H1 (cell line): ENCODE results near the gene KRTAP4-1. TPM values are rescaled to one million over a fixed set of nuclear protein-coding genes. Genes with fewer than 3 reads are reported as not detected.
A peak's percentile ranks its signal among the peaks of the same experiment; 100 is the strongest.
"Not testable (repeated sequence)": the region's sequence is repeated elsewhere in the genome, so short reads cannot be mapped to it uniquely, and the experiment has no call there.

Experiments used
- CTCF ChIA-PET: fragments of 300-600 bp; sonication (Branson Sonifier 250); formaldehyde crosslinking; loops from one replicate; lab custom pipeline; 2021; ENCODE audit not compliant: partially characterized antibody; lab: Charles Lee
- POLR2A ChIA-PET: fragments of 300-600 bp; sonication (Branson Sonifier 250); formaldehyde crosslinking; loops from one replicate; lab custom pipeline; 2021; ENCODE audit warnings: inconsistent platforms; ENCODE audit not compliant: partially characterized antibody; lab: Charles Lee
- DNase-seq, 2 experiments: peaks; one replicate each; pipeline versions ENCODE4 v3.0.0 to v3.0.0-alpha.2; 2010 to 2022; ENCODE audit warnings: low spot score in 2 of 2, low read depth in 1 of 2, mixed read lengths in 1 of 2
- FAIRE-seq: peaks from 2 replicates; lab custom pipeline; 2011; peaks lifted over from hg19 to GRCh38; lab: Jason Lieb, UNC
- H2AFZ ChIP-seq: 2 replicates; pipeline ENCODE4 v1.8.1; 2012; ENCODE audit warnings: low read length, inconsistent platforms
- H2AK5ac ChIP-seq: 2 replicates; pipeline ENCODE4 v1.6.1; 2013; ENCODE audit warnings: low read depth, low read length
- H2BK120ac ChIP-seq: replicated peaks from 2 replicates; pipeline ENCODE3; 2013; ENCODE audit warnings: low read depth, low read length, inconsistent platforms
- H2BK12ac ChIP-seq: 2 replicates; pipeline ENCODE4 v1.6.1; 2013; ENCODE audit warnings: low read depth, low read length
- H2BK15ac ChIP-seq: 2 replicates; pipeline ENCODE4 v1.6.1; 2013; ENCODE audit warnings: low read length
- H2BK20ac ChIP-seq: 2 replicates; pipeline ENCODE4 v1.6.1; 2013; ENCODE audit warnings: low read length
- H2BK5ac ChIP-seq: 2 replicates; pipeline ENCODE4 v1.6.1; 2013; ENCODE audit warnings: low read depth, low read length
- H3K14ac ChIP-seq: 2 replicates; pipeline ENCODE4 v1.6.1; 2013; ENCODE audit warnings: inconsistent platforms; ENCODE audit not compliant: insufficient read length
- H3K18ac ChIP-seq: 2 replicates; pipeline ENCODE4 v1.6.1; 2013; ENCODE audit warnings: low read length; ENCODE audit errors: extremely low read depth
- H3K23ac ChIP-seq: 2 replicates; pipeline ENCODE4 v1.6.1; 2013; ENCODE audit warnings: inconsistent platforms; ENCODE audit not compliant: insufficient read length
- H3K23me2 ChIP-seq: 2 replicates; pipeline ENCODE4 v1.6.1; 2013; ENCODE audit warnings: low read depth, low read length
- H3K27ac ChIP-seq: 2 replicates; pipeline ENCODE4 v1.6.1; 2011; ENCODE audit warnings: low read depth, low read length, inconsistent platforms
- H3K27me3 ChIP-seq, 4 experiments: replicated peaks in 1 of 4; 1 replicate in 1 of 4; 2 replicates in 3 of 4; pipeline versions ENCODE4 v1.6.1 to v1.8.1; 2011 to 2013; ENCODE audit warnings: low read length in 3 of 4, mild to moderate bottlenecking in 3 of 4, inconsistent platforms in 2 of 4, mixed read lengths in 2 of 4, moderate library complexity in 1 of 4; ENCODE audit not compliant: control insufficient read depth in 3 of 4, insufficient read depth in 3 of 4; ENCODE audit errors: extremely low read depth in 1 of 4
- H3K36me3 ChIP-seq, 4 experiments: 2 replicates each; pipeline versions ENCODE4 v1.6.1 to v1.8.1; 2011 to 2013; ENCODE audit warnings: mild to moderate bottlenecking in 4 of 4, low read length in 3 of 4, moderate library complexity in 2 of 4, control low read depth in 1 of 4, inconsistent platforms in 1 of 4; ENCODE audit not compliant: insufficient read depth in 4 of 4, control insufficient read depth in 2 of 4
- H3K4ac ChIP-seq: replicated peaks from 2 replicates; pipeline ENCODE3; 2013; ENCODE audit warnings: low read length, low read depth, mixed read lengths, inconsistent platforms; ENCODE audit not compliant: insufficient read length
- H3K4me1 ChIP-seq, 4 experiments: replicated peaks in 1 of 4; 1 replicate in 1 of 4; 2 replicates in 3 of 4; pipeline versions ENCODE4 v1.6.1 to v1.8.1; 2011 to 2013; ENCODE audit warnings: low read length in 3 of 4, inconsistent platforms in 2 of 4, mixed read lengths in 1 of 4; ENCODE audit not compliant: insufficient read depth in 4 of 4, control insufficient read depth in 3 of 4
- H3K4me2 ChIP-seq, 2 experiments: 2 replicates each; pipeline versions ENCODE4 v1.6.1 to v1.8.1; 2011 to 2013; ENCODE audit warnings: low read depth in 2 of 2, low read length in 2 of 2, control low read depth in 1 of 2, inconsistent platforms in 1 of 2, mild to moderate bottlenecking in 1 of 2; ENCODE audit not compliant: insufficient read depth in 1 of 2
- H3K4me3 ChIP-seq, 4 experiments: fragments of 200-600, 300-600 bp in 1 of 4; sonication (generic), shearing (Covaris generic), sonication (Bioruptor Twin) in 1 of 4; 2 replicates each; pipeline versions ENCODE4 v1.5.1 to v1.8.1; 2011 to 2016; ENCODE audit warnings: low read length in 4 of 4, low read depth in 3 of 4, control low read depth in 2 of 4, inconsistent platforms in 2 of 4, mild to moderate bottlenecking in 2 of 4, mixed read lengths in 1 of 4, moderate library complexity in 1 of 4; ENCODE audit not compliant: insufficient read depth in 2 of 4; ENCODE audit errors: extremely low read depth in 1 of 4
- H3K56ac ChIP-seq: replicated peaks from 2 replicates; pipeline ENCODE3; 2013; ENCODE audit warnings: low read depth, mild to moderate bottlenecking, mixed read lengths, low read length, inconsistent platforms; ENCODE audit not compliant: insufficient read length
- H3K79me1 ChIP-seq: 2 replicates; pipeline ENCODE4 v1.6.1; 2013; ENCODE audit warnings: low read depth, low read length, control low read depth
- H3K79me2 ChIP-seq, 2 experiments: 2 replicates each; pipeline versions ENCODE4 v1.6.1 to v1.8.1; 2012 to 2013; ENCODE audit warnings: low read length in 2 of 2, mild to moderate bottlenecking in 2 of 2, inconsistent platforms in 1 of 2; ENCODE audit not compliant: insufficient read depth in 2 of 2, control insufficient read depth in 1 of 2
- H3K9ac ChIP-seq, 4 experiments: replicated peaks in 1 of 4; 1 replicate in 1 of 4; 2 replicates in 3 of 4; pipeline versions ENCODE4 v1.6.1 to v1.8.1; 2011 to 2013; ENCODE audit warnings: low read depth in 3 of 4, low read length in 3 of 4, control low read depth in 2 of 4, mild to moderate bottlenecking in 2 of 4, moderate library complexity in 2 of 4, inconsistent platforms in 1 of 4; ENCODE audit errors: extremely low read depth in 1 of 4
- H3K9me3 ChIP-seq, 2 experiments: 2 replicates each; pipeline versions ENCODE4 v1.6.1 to v1.8.1; 2012 to 2013; ENCODE audit warnings: mild to moderate bottlenecking in 2 of 2, moderate library complexity in 2 of 2, control low read depth in 1 of 2, inconsistent platforms in 1 of 2, low read depth in 1 of 2, low read length in 1 of 2, mixed read lengths in 1 of 2; ENCODE audit not compliant: insufficient read depth in 2 of 2
- H4K20me1 ChIP-seq, 2 experiments: replicated peaks in 1 of 2; 2 replicates each; pipeline versions ENCODE3 to v1.8.1; 2011 to 2013; ENCODE audit warnings: inconsistent platforms in 2 of 2, low read length in 2 of 2, mild to moderate bottlenecking in 1 of 2; ENCODE audit not compliant: insufficient read depth in 2 of 2, control insufficient read depth in 1 of 2
- H4K5ac ChIP-seq: 2 replicates; pipeline ENCODE4 v1.6.1; 2013; ENCODE audit warnings: low read length, low read depth, mixed read lengths, inconsistent platforms; ENCODE audit not compliant: insufficient read length
- H4K8ac ChIP-seq: 2 replicates; pipeline ENCODE4 v1.8.0; 2013; ENCODE audit warnings: mild to moderate bottlenecking, moderate library complexity, low read length, inconsistent platforms; ENCODE audit not compliant: insufficient read depth; ENCODE audit errors: extremely low read depth
- H4K91ac ChIP-seq: replicated peaks from 2 replicates; pipeline ENCODE3; 2013; ENCODE audit warnings: low read length, mixed read lengths, inconsistent platforms; ENCODE audit not compliant: insufficient read length
- BRCA1 ChIP-seq: IDR thresholded peaks from 2 replicates; pipeline ENCODE4 v1.6.1; 2012; ENCODE audit warnings: low read depth, low read length, improper control_type of control experiment
- YY1 ChIP-seq: IDR thresholded peaks from 2 replicates; pipeline ENCODE4 v1.6.1; 2011; ENCODE audit warnings: low read depth, mild to moderate bottlenecking, low read length
- WGBS, 2 experiments: shearing (Covaris generic) in 1 of 2; methylation state at CpG; one replicate each; pipeline versions ENCODE4 v1.1.6 to v1.1.7; 2013 to 2015; ENCODE audit warnings: low lambda C conversion rate in 2 of 2, mixed read lengths in 2 of 2, inconsistent platforms in 1 of 2, low coverage in 1 of 2, missing lambda C conversion rate in 1 of 2; ENCODE audit not compliant: insufficient replicate concordance in 2 of 2, insufficient coverage in 1 of 2, insufficient read length in 1 of 2; ENCODE audit errors: extremely low coverage in 1 of 2, missing lambda C conversion rate in 1 of 2; 5-methylcytosine and 5-hydroxymethylcytosine counted together
- polyA plus RNA-seq, 7 experiments: library from polyadenylated mRNA; depleted of rRNA in 3 of 7; stranded (reverse) in 5 of 7; unstranded in 2 of 7; fragments of >200 nt in 5 of 7; fragments of 200-250 nt in 2 of 7; gene quantifications; 1 replicate in 5 of 7; 2 replicates in 1 of 7; 4 replicates in 1 of 7; pipeline versions ENCODE4 v1.2.1 to v1.2.3, GENCODE V29; 2011 to 2013; ENCODE audit warnings: missing spikeins in 2 of 7, mixed read lengths in 2 of 7
- total RNA-seq: library from RNA; stranded (reverse); fragmentation: NEBNext Ultra II Directional; extraction: Animal tissue kit (Norgen Biotek cat#: 25700); gene quantifications from 2 replicates; pipeline ENCODE4 v1.2.1, GENCODE V29; 2021

Gene KRTAP4-1
- total and polyA plus RNA-seq, 2 of the 8 experiments (the other 6 are each of a cell fraction or from before 2014, with no cell fraction given) = not detected

GRCh38 chr17:41230094-41230493 lies 45.4 kb upstream of the KRTAP4-1 start:
- Histone ChIP-seq H3K79me1 (no peaks in the 10 kb centered on the region), H3K56ac (no peak overlapping the region), H2BK120ac (no peak overlapping the region), H4K8ac (no peak overlapping the region), H3K23me2 (no peaks in the 10 kb centered on the region), H2BK15ac (no peak overlapping the region), H4K91ac (no peak overlapping the region), H2AK5ac (no peak overlapping the region), H3K4ac (no peak overlapping the region), H2BK5ac (no peak overlapping the region), H2AFZ (no peak overlapping the region), H3K36me3 (no peaks in the 10 kb centered on the region), H3K27me3 (no peaks in the 10 kb centered on the region), H3K27ac (no peak overlapping the region), H4K20me1 (no peaks in the 10 kb centered on the region), H3K4me2 (no peak overlapping the region), H3K23ac (no peak overlapping the region), H3K18ac (no peak overlapping the region), H3K14ac (no peak overlapping the region), H3K4me1 (no peaks in the 10 kb centered on the region; a peak in 1 of 7 replicates), H3K9ac (no peak overlapping the region), H2BK20ac (no peak overlapping the region), H3K79me2 (no peaks in the 10 kb centered on the region), H3K9me3 (no peaks in the 10 kb centered on the region), H4K5ac (no peak overlapping the region), H2BK12ac (no peak overlapping the region), H3K4me3 (no peak overlapping the region)
- CTCF ChIA-PET = interaction anchor here (0.8 to 1.3 kb wide), 3 partner anchors 182 to 436 kb away, joined by 3 read pairs; no protein-coding TSS in a partner anchor
- POLR2A ChIA-PET = interaction anchor here (0.6 kb wide), 1 partner anchor 43 kb away, joined by 3 read pairs; no protein-coding TSS in a partner anchor
- DNase-seq (no peak), FAIRE-seq (no peak)
- TF ChIP-seq YY1 (no peak), BRCA1 (no peak)

- H4K20me1 ChIP-seq, H4K91ac ChIP-seq, H3K4me2 ChIP-seq, H2AK5ac ChIP-seq, CTCF ChIA-PET, H3K56ac ChIP-seq, H2BK12ac ChIP-seq, H2BK15ac ChIP-seq, FAIRE-seq, H3K18ac ChIP-seq, H3K9me3 ChIP-seq, H3K23ac ChIP-seq, POLR2A ChIA-PET, DNase-seq, H3K4me1 ChIP-seq, H3K79me2 ChIP-seq, H2BK20ac ChIP-seq, H3K36me3 ChIP-seq, H3K23me2 ChIP-seq, H3K9ac ChIP-seq, H3K4ac ChIP-seq, H3K14ac ChIP-seq, H2BK5ac ChIP-seq, H4K5ac ChIP-seq, H3K79me1 ChIP-seq, H3K27ac ChIP-seq, H3K4me3 ChIP-seq, H2BK120ac ChIP-seq, H3K27me3 ChIP-seq, H4K8ac ChIP-seq: not testable (repeated sequence)
- 78% methylated on average over 3 of the region's 4 CpGs; no CpG with 5 or more reads in 1 of the 2 experiments for WGBS, 2 experiments
- peak within 1 kb of the TSS; percentile 33; the same call in 1 of the 2 replicates for H2AFZ ChIP-seq
These were observed 41.9 kb upstream of the KRTAP4-1 start, which contains the start of gene KRTAP9-2 for GRCh38 chr17:41226598-41227095. TSS of gene KRTAP9-2 (plus strand) at chr17:41226648. CDS start at chr17:41226655, 7 bp downstream.
